Small intestine (tissue), 7 donors: Measurements from ENCODE around the gene CELF1. TPM values are rescaled to one million over a fixed set of nuclear protein-coding genes. Genes with fewer than 3 reads are reported as not detected.

Experiments
- DNase-seq, 2 donors: peaks; one replicate each; pipeline versions ENCODE4 v3.0.0 to v3.0.0-alpha.2; 2013
- FAIRE-seq: peaks from 2 replicates; lab custom pipeline; 2012; peaks lifted over from hg19 to GRCh38; lab: Jason Lieb, UNC
- H3K27ac ChIP-seq, 3 donors: one replicate each; pipeline ENCODE4 v1.5.1; 2013; ENCODE audit warnings: low read length in 2 of 3, mild to moderate bottlenecking in 2 of 3, control low read depth in 1 of 3, inconsistent platforms in 1 of 3, low read depth in 1 of 3, moderate library complexity in 1 of 3
- H3K27me3 ChIP-seq, 3 donors: one replicate each; pipeline ENCODE4 v1.6.1; 2013; ENCODE audit warnings: low read length in 3 of 3, inconsistent platforms in 1 of 3; ENCODE audit not compliant: control insufficient read depth in 3 of 3, insufficient read depth in 3 of 3
- H3K36me3 ChIP-seq, 3 donors: one replicate each; pipeline ENCODE4 v1.6.1; 2013; ENCODE audit warnings: low read length in 3 of 3, inconsistent platforms in 1 of 3, low read depth in 1 of 3, mild to moderate bottlenecking in 1 of 3, moderate library complexity in 1 of 3; ENCODE audit not compliant: control insufficient read depth in 3 of 3, insufficient read depth in 2 of 3
- H3K4me1 ChIP-seq, 3 donors: one replicate each; pipeline ENCODE4 v1.6.1; 2013; ENCODE audit warnings: low read length in 2 of 3, inconsistent platforms in 1 of 3, low read depth in 1 of 3, mild to moderate bottlenecking in 1 of 3, moderate library complexity in 1 of 3; ENCODE audit not compliant: control insufficient read depth in 3 of 3, insufficient read depth in 2 of 3
- H3K4me3 ChIP-seq, 3 donors: one replicate each; pipeline ENCODE4 v1.5.1; 2013; ENCODE audit warnings: low read length in 3 of 3, control low read depth in 1 of 3, inconsistent platforms in 1 of 3, low read depth in 1 of 3, mild to moderate bottlenecking in 1 of 3, moderate library complexity in 1 of 3
- H3K9me3 ChIP-seq, 2 donors: one replicate each; pipeline ENCODE4 v1.6.1; 2013; ENCODE audit warnings: low read depth in 1 of 2, low read length in 1 of 2; ENCODE audit not compliant: control insufficient read depth in 2 of 2, insufficient read depth in 1 of 2
- WGBS, 3 donors: extraction: QIAGEN DNeasy Blood & Tissue Kit; methylation state at CpG; one replicate each; pipeline ENCODE4 v1.1.7; 2013; 5-methylcytosine and 5-hydroxymethylcytosine counted together
- polyA plus RNA-seq, 4 donors: library from polyadenylated mRNA; stranded (reverse) in 3 of 4; unstranded in 1 of 4; fragments of 200-250 nt in 3 of 4; fragments of 120-200 nt in 1 of 4; gene quantifications; one replicate each; pipeline versions ENCODE4 v1.2.1 to v1.2.3, GENCODE V29; 2013
- donor health status: healthy with polysubstance abuse.
- donor health status: control.
- donor health status: control.
- donor health status: Bipolar disorder and iron deficiency.
- donor health status: healthy.

CELF1 gene
- polyA plus RNA-seq, 4 donors = 16.5 to 69.5 (median 27.0) TPM

DNA sequence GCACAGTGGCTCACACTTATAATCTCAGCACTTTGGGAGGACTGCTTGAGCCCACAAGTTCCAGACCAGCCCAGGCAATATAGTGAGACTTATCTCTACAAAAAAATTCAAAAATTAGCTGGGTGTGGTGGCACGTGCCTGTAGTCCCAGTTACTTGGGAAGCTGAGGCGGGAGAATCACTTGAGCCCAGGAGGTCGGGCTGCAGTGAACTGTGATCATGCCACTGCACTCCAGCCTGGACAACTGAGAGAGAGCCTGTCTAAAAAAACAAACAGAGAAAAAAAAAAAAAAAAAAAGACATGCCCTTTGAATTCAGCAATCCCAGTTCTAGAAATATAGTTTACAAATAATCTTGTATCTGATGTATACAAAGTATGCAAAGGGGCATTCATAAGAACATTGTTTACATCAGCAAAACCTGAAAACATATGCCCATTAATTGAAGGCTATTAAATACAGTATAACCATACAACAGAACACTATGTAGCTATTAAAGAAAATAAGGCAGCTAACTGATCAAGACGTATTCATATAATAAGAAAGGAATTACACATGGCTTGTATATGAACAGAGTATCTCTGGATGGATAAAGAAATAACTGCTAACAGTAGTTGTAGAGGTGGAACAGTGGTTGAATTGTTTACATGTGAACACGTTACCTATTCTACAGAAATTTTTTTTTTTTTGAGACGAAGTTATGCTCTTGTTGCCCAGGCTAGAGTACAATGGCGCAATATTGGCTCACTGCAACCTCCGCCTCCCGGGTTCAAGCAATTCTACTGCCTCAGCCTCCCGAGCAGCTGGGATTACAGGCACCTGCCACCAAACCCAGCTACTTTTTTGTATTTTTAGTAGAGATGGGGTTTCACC, 35.7 kb downstream of the CELF1 start:
- DNase-seq (no peak), FAIRE-seq (no peak)
- WGBS, 3 donors = 67 to 78% (median 74%) methylated on average over 10 of the region's 10 CpGs
- H3K9me3 ChIP-seq = no peaks in the 10 kb centered on the region
- peaks cover 0 to 6% (median 5%) of the 10 kb centered on the region in 3 donors for H3K4me1 ChIP-seq
- no peak overlapping the region for H3K27ac ChIP-seq
- H3K4me3 ChIP-seq = no peak overlapping the region
- H3K27me3 ChIP-seq = no peaks in the 10 kb centered on the region
- H3K36me3 ChIP-seq = peaks cover 0 to 5% (median 0%) of the 10 kb centered on the region in 3 donors

DNA sequence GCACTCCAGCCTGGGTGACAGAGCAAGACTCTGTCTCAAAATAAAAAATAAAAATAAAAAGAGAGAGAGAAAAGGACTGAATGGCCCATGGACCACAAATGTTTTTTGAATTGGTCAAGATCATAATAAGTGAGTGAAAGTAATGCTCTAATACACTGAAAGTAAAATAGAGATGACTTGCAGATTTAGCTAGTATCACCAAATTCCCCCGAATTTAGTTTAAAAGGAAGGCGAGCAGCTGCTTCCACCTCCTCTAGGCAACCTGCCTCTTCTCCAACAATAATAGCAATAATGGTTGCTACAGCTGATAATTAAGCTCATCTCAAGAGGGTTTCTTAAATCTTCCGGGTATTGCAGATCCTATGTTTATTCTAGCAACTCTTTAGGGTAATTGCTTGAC, 36.8 kb downstream of the CELF1 start:
- H3K4me1 ChIP-seq = peaks cover 0 to 6% (median 5%) of the 10 kb centered on the region in 3 donors
- H3K27ac ChIP-seq = no peak overlapping the region
- no peak for DNase-seq
- 66 to 81% (median 71%) methylated on average over 3 of the region's 3 CpGs for WGBS, 3 donors
- no peaks in the 10 kb centered on the region for H3K27me3 ChIP-seq
- H3K4me3 ChIP-seq = no peak overlapping the region
- H3K36me3 ChIP-seq = peaks cover 0 to 8% (median 0%) of the 10 kb centered on the region in 3 donors
- no peaks in the 10 kb centered on the region for H3K9me3 ChIP-seq
- no peak for FAIRE-seq

DNA sequence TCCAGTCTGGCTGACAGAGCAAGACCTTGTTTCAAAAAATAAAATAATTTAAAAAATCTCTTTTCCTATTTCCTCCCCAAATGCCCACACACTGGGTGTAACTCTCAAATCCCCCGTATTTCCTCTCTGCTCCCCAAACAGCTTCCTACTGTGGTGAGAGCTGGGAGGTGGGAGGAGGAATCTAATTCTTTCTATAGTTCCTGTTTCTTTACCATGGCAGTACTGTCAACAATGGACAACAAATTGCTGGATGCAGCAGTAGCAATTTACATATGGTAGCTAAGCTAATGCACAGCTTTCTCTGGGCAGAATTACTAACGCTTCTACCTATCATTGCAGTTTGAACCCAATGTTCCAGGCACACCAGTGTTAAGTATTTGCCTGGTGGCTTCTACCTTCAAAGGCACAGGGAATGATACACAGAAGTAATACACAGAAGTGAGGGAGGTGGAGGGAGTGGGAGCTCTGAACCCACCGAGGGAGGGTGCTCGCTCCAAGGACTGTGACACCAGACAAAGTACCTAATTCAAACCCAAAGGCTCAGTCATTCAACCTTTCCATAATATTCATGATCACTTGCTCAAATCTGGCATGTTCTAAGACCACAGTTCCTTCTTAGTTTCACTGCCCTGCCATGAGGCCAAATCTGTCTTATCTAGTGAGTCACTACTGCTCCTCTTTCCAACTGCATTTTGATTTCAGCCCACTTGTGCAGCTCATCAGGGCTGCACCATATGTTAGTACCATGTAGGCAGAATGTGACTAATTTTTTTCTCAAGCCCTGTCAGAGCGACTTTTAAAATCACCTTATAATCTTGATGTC, 37.9 kb downstream of the CELF1 start:
- no peak for FAIRE-seq

DNA sequence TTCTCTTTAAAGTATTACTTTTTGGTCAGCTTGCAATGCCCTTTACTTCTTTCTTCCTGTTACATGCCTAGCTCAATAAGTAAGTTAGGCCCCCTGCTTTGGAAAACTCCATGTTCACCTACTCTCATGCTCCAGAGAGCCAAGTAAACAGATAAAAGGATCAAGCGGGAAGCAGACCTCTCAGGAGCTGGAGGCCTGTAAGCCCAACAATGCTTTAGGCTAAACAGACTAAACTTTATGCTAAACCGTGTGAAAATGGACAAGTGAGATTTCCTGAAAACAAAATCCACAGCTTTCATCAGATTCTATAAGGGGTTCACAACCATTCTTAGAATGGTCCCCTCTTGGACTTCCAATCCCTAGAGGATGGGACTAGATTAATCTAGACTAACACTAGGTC, 40.2 kb downstream of the CELF1 start:
- Histone ChIP-seq H3K9me3 (no peaks in the 10 kb centered on the region), H3K27ac (no peak overlapping the region), H3K4me3 (no peak overlapping the region), H3K4me1 (peaks cover 2 to 19% (median 13%) of the 10 kb centered on the region in 3 donors), H3K36me3 (peaks cover 0 to 9% (median 0%) of the 10 kb centered on the region in 3 donors), H3K27me3 (no peaks in the 10 kb centered on the region)
- WGBS, 3 donors = 68 to 78% (median 75%) methylated on average over 2 of the region's 2 CpGs
- DNase-seq = no peak
- no peak for FAIRE-seq

More for the DNA sequence above, 37.9 kb downstream of the CELF1 start:
- H3K9me3 ChIP-seq = no peaks in the 10 kb centered on the region
- no peak overlapping the region for H3K4me3 ChIP-seq
- peak overlapping the region in 1 of 3 donors; percentile 10 for H3K27ac ChIP-seq
- H3K36me3 ChIP-seq = peaks cover 0 to 12% (median 0%) of the 10 kb centered on the region in 3 donors
- DNase-seq = no peak
- no peaks in the 10 kb centered on the region for H3K27me3 ChIP-seq
- WGBS, 3 donors = 68 to 82% (median 71%) methylated on average over 5 of the region's 5 CpGs
- peaks cover 0 to 6% (median 5%) of the 10 kb centered on the region in 3 donors for H3K4me1 ChIP-seq

DNA sequence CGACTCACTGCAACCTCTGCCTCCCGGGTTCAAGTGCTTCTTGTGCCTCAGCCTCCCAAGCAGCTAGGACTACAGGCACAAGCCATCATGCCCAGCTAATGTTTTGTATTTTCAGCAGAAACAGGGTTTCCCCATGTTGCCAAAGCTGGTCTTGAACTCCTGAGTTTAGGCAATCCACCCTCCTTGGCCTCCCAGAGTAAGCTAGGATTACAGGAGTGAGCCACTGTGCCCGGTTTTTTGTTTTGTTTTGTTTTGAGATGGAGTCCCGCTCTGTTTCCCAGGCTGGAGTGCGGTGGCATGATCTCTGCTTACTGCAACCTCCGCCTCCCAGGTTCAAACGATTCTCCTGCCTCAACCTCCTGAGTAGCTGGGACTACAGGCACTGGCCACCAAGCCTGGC, 41.0 kb downstream of the CELF1 start:
- 79 to 82% (median 80%) methylated on average over 7 of the region's 7 CpGs for WGBS, 3 donors
- no peak for DNase-seq
- peaks cover 0 to 9% (median 0%) of the 10 kb centered on the region in 3 donors for H3K36me3 ChIP-seq
- H3K4me3 ChIP-seq = no peak overlapping the region
- peak overlapping the region in 1 of 3 donors; percentile 28 for H3K27ac ChIP-seq
- peaks cover 2 to 22% (median 13%) of the 10 kb centered on the region in 3 donors for H3K4me1 ChIP-seq
- no peaks in the 10 kb centered on the region for H3K27me3 ChIP-seq
- no peaks in the 10 kb centered on the region for H3K9me3 ChIP-seq
- FAIRE-seq = no peak

DNA sequence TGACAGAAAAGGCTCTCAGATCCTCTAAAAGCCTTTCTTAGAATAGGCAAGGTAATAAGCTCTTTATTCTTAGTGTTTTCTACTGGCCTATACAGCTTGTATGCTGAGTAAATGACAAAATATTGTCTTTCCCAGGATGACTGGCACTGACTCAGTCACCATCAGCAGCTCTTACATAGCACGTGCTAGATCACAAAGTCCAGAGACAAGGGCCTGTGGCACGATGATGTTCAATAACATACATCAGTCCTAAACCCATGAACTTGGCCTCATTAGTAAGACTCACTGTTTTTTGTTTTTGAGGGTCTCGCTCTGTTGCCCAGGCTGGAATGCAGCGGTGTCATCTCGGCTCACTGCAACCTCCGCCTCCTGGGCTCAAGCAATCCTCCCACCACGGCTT, 42.7 kb downstream of the CELF1 start:
- peaks cover 0 to 13% (median 0%) of the 10 kb centered on the region in 3 donors for H3K36me3 ChIP-seq
- H3K27ac ChIP-seq = no peak overlapping the region
- no peaks in the 10 kb centered on the region for H3K27me3 ChIP-seq
- no peaks in the 10 kb centered on the region for H3K9me3 ChIP-seq
- DNase-seq = peak; percentile 25 to 51
- no peak for FAIRE-seq
- H3K4me3 ChIP-seq = no peak overlapping the region
- peaks cover 2 to 21% (median 15%) of the 10 kb centered on the region in 3 donors for H3K4me1 ChIP-seq
- 71 to 85% (median 77%) methylated on average over 7 of the region's 7 CpGs for WGBS, 3 donors

DNA sequence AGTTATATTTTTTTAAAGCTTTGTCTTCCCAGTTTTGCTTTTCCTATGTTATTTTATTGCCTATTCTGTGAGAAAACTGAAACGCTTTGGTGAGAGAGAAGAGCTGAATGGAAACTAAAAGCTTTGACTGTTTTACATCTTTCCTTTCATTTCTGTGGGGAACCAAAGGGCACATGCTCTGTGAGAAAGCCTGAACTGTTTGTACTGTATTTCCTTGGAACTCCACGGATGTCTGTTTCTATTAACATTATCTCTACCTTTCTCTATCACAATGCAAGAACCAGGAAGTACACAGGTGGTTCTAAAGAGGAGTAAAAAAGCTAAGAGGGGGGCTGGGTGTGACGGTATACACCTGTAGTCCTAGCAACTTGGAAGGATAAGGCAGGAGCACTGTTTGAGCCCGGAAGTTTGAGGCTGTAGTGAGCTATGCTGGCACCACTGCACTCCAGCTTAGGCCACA, 43.8 kb downstream of the CELF1 start:
- H3K27me3 ChIP-seq = no peaks in the 10 kb centered on the region
- FAIRE-seq (no peak), DNase-seq (peak; percentile 84 to 85)
- H3K9me3 ChIP-seq = no peaks in the 10 kb centered on the region
- peak overlapping the region; percentile 62 to 92 (median 84) for H3K27ac ChIP-seq
- WGBS, 3 donors = 11 to 37% (median 19%) methylated on average over 4 of the region's 4 CpGs
- peaks cover 0 to 17% (median 0%) of the 10 kb centered on the region in 3 donors for H3K36me3 ChIP-seq
- no peak overlapping the region for H3K4me3 ChIP-seq
- H3K4me1 ChIP-seq = peaks cover 2 to 21% (median 15%) of the 10 kb centered on the region in 3 donors
